WTC11 (cell line): ENCODE measurements around the gene HHEX. TPM values are rescaled to one million over a fixed set of nuclear protein-coding genes. Genes with fewer than 3 reads are reported as not detected.

Experiments
- ATAC-seq: fragments of 200-7000 bp; cut with Tn5 transposase; 2 replicates; pipeline ENCODE4 v1.10.0; 2021; ENCODE audit warnings: mild to moderate bottlenecking, moderate library complexity
- CTCF ChIA-PET: fragments of 300-600 bp; sonication (Branson Sonifier 250); formaldehyde crosslinking; loops from one replicate; lab custom pipeline; 2021; ENCODE audit warnings: antibody characterized with exemption; lab: Charles Lee
- POLR2A ChIA-PET: fragments of 350-600 bp; sonication (Branson Sonifier 250); formaldehyde crosslinking; loops from one replicate; lab custom pipeline; 2021; ENCODE audit warnings: antibody characterized with exemption; lab: Charles Lee
- DNase-seq: peaks from one replicate; pipeline ENCODE4 v3.0.0; 2021; ENCODE audit warnings: low spot score
- H3K27ac Mint-ChIP-seq: 2 replicates; pipeline ENCODE4 v1.8.0; 2021; ENCODE audit warnings: mixed read lengths
- H3K27me3 Mint-ChIP-seq: 2 replicates; pipeline ENCODE4 v1.8.0; 2021; ENCODE audit warnings: low read depth, mild to moderate bottlenecking, moderate library complexity, mixed read lengths
- H3K36me3 Mint-ChIP-seq: 2 replicates; pipeline ENCODE4 v1.8.0; 2021; ENCODE audit warnings: mixed read lengths
- H3K4me1 Mint-ChIP-seq: 2 replicates; pipeline ENCODE4 v1.8.0; 2022; ENCODE audit warnings: mixed read lengths
- H3K4me3 Mint-ChIP-seq: 2 replicates; pipeline ENCODE4 v1.8.0; 2021; ENCODE audit warnings: mild to moderate bottlenecking, moderate library complexity, mixed read lengths
- H3K9me3 Mint-ChIP-seq: 2 replicates; pipeline ENCODE4 v1.8.0; 2021; ENCODE audit warnings: mixed read lengths
- AR ChIP-seq: fragments of 250-450 bp; sonication (Bioruptor Pico); IDR thresholded peaks from 2 replicates; pipeline ENCODE4 v1.9.0; 2021; ENCODE audit warnings: mild to moderate bottlenecking
- ARID4B ChIP-seq: sonication (generic); formaldehyde crosslinking; IDR thresholded peaks from 2 replicates; pipeline ENCODE4 v1.8.0; 2023; ENCODE audit warnings: missing genetic modification reagents, mild to moderate bottlenecking, borderline replicate concordance
- EMX1 ChIP-seq: fragments of 250-450 bp; sonication (Bioruptor Pico); IDR thresholded peaks from 2 replicates; pipeline ENCODE4 v1.8.0; 2021; ENCODE audit warnings: mild to moderate bottlenecking
- FOXJ3 ChIP-seq: sonication (generic); formaldehyde crosslinking; IDR thresholded peaks from 2 replicates; pipeline ENCODE4 v1.9.0; 2021; ENCODE audit warnings: missing genetic modification reagents, mild to moderate bottlenecking, borderline replicate concordance
- FOXP1 ChIP-seq: sonication (generic); formaldehyde crosslinking; IDR thresholded peaks from 2 replicates; pipeline ENCODE4 v1.8.0; 2022; ENCODE audit warnings: missing genetic modification reagents, mild to moderate bottlenecking, moderate library complexity, borderline replicate concordance
- GABPB1 ChIP-seq: sonication (generic); formaldehyde crosslinking; IDR thresholded peaks from 2 replicates; pipeline ENCODE4 v1.8.1; 2023; ENCODE audit warnings: mild to moderate bottlenecking, missing genetic modification reagents
- GTF2I ChIP-seq: fragments of 250-450 bp; sonication (Bioruptor Pico); conservative IDR thresholded peaks from 2 replicates; pipeline ENCODE4 v1.4.0; 2021; ENCODE audit warnings: mild to moderate bottlenecking
- MYBL2 ChIP-seq: sonication (generic); formaldehyde crosslinking; IDR thresholded peaks from 2 replicates; pipeline ENCODE4 v1.8.1; 2023; ENCODE audit warnings: mild to moderate bottlenecking, moderate library complexity, missing genetic modification reagents
- NFYB ChIP-seq: sonication (generic); formaldehyde crosslinking; conservative IDR thresholded peaks from 2 replicates; pipeline ENCODE4 v1.8.0; 2022; ENCODE audit warnings: low read depth, missing genetic modification reagents
- NR2C2 ChIP-seq: sonication (generic); formaldehyde crosslinking; IDR thresholded peaks from 2 replicates; pipeline ENCODE4 v1.8.0; 2022; ENCODE audit warnings: mild to moderate bottlenecking, missing genetic modification reagents
- OVOL2 ChIP-seq: fragments of 250-450 bp; sonication (Bioruptor Pico); IDR thresholded peaks from 2 replicates; pipeline ENCODE4 v1.9.0; 2021; ENCODE audit warnings: mild to moderate bottlenecking, borderline replicate concordance
- RELA ChIP-seq: sonication (generic); formaldehyde crosslinking; IDR thresholded peaks from 2 replicates; pipeline ENCODE4 v1.8.1; 2022; ENCODE audit warnings: missing genetic modification reagents, mild to moderate bottlenecking, borderline replicate concordance
- USF2 ChIP-seq: sonication (generic); formaldehyde crosslinking; IDR thresholded peaks from 2 replicates; pipeline ENCODE4 v1.8.1; 2023; ENCODE audit warnings: mild to moderate bottlenecking, missing genetic modification reagents, moderate library complexity
- ZNF263 ChIP-seq: sonication (generic); formaldehyde crosslinking; IDR thresholded peaks from 2 replicates; pipeline ENCODE4 v1.8.1; 2022; ENCODE audit warnings: low read depth, mild to moderate bottlenecking, moderate library complexity, missing genetic modification reagents
- ZNF317 ChIP-seq: sonication (generic); formaldehyde crosslinking; IDR thresholded peaks from 2 replicates; pipeline ENCODE4 v1.8.1; 2023; ENCODE audit warnings: low read depth, mild to moderate bottlenecking, moderate library complexity, missing genetic modification reagents, borderline replicate concordance
- ZNF671 ChIP-seq: fragments of 250-450 bp; sonication (Bioruptor Pico); IDR thresholded peaks from 2 replicates; pipeline ENCODE4 v1.8.0; 2021; ENCODE audit warnings: mild to moderate bottlenecking
- total RNA-seq: library from RNA; stranded (reverse); gene quantifications from 3 replicates; pipeline ENCODE4 v1.2.3, GENCODE V29; 2021
- TF ChIP-seq, protein P1 (sequence below): sonication (generic); formaldehyde crosslinking; IDR thresholded peaks from 2 replicates; pipeline ENCODE4 v1.8.1; 2022; ENCODE audit warnings: low read depth, mild to moderate bottlenecking, moderate library complexity, missing genetic modification reagents, borderline replicate concordance
- TF ChIP-seq, protein P2 (sequence below): sonication (generic); formaldehyde crosslinking; IDR thresholded peaks from 2 replicates; pipeline ENCODE4 v1.8.1; 2023; ENCODE audit warnings: mild to moderate bottlenecking, moderate library complexity, missing genetic modification reagents

HHEX gene
- total RNA-seq, 1 experiment from 2014 or later: 4.5 TPM

- no peaks in the 10 kb centered on the region for H3K27me3 Mint-ChIP-seq
- no peak overlapping the region for H3K27ac Mint-ChIP-seq
- no peaks in the 10 kb centered on the region for H3K36me3 Mint-ChIP-seq
- POLR2A ChIA-PET: no interaction called here
- TF ChIP-seq, protein P1, sequence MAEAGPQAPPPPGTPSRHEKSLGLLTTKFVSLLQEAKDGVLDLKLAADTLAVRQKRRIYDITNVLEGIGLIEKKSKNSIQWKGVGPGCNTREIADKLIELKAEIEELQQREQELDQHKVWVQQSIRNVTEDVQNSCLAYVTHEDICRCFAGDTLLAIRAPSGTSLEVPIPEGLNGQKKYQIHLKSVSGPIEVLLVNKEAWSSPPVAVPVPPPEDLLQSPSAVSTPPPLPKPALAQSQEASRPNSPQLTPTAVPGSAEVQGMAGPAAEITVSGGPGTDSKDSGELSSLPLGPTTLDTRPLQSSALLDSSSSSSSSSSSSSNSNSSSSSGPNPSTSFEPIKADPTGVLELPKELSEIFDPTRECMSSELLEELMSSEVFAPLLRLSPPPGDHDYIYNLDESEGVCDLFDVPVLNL (CRISPR knock-in tag): no peak
- no peak for TF ChIP-seq ZNF263 (CRISPR knock-in tag)
- no peak for TF ChIP-seq ZNF671
- TF ChIP-seq EMX1 (CRISPR knock-in tag): no peak
- no peak for TF ChIP-seq GABPB1 (CRISPR knock-in tag)
- H3K4me1 Mint-ChIP-seq: no peaks in the 10 kb centered on the region
- DNase-seq (no peak), ATAC-seq (no peak)
- no peak overlapping the region for H3K4me3 Mint-ChIP-seq
- no peaks in the 10 kb centered on the region for H3K9me3 Mint-ChIP-seq
- CTCF ChIA-PET: interaction anchor here (2.2 kb wide), 1 partner anchor 118 kb away, joined by 8 read pairs; no protein-coding TSS in a partner anchor
These were observed 30.5 kb downstream of the HHEX start for GRCh38 chr10:92719991-92720830.

- Mint-ChIP-seq H3K27ac (no peak overlapping the region), H3K27me3 (no peaks in the 10 kb centered on the region), H3K4me1 (no peaks in the 10 kb centered on the region), H3K4me3 (no peak overlapping the region), H3K9me3 (no peaks in the 10 kb centered on the region), H3K36me3 (no peaks in the 10 kb centered on the region)
- POLR2A ChIA-PET: no interaction called here
- ATAC-seq (no peak), DNase-seq (no peak)
- CTCF ChIA-PET: interaction anchor here (1.3 to 2.2 kb wide), 2 partner anchors 8 to 118 kb away, joined by 3 to 8 read pairs; no protein-coding TSS in a partner anchor
- no peak for TF ChIP-seq GTF2I (CRISPR knock-in tag)
- no peak for TF ChIP-seq OVOL2 (CRISPR knock-in tag)
- TF ChIP-seq, protein P2, sequence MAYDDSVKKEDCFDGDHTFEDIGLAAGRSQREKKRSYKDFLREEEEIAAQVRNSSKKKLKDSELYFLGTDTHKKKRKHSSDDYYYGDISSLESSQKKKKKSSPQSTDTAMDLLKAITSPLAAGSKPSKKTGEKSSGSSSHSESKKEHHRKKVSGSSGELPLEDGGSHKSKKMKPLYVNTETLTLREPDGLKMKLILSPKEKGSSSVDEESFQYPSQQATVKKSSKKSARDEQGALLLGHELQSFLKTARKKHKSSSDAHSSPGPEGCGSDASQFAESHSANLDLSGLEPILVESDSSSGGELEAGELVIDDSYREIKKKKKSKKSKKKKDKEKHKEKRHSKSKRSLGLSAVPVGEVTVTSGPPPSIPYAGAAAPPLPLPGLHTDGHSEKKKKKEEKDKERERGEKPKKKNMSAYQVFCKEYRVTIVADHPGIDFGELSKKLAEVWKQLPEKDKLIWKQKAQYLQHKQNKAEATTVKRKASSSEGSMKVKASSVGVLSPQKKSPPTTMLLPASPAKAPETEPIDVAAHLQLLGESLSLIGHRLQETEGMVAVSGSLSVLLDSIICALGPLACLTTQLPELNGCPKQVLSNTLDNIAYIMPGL (CRISPR knock-in tag): no peak
- TF ChIP-seq RELA (CRISPR knock-in tag): no peak
- TF ChIP-seq ZNF671: no peak
- no peak for TF ChIP-seq USF2 (CRISPR knock-in tag)
- no peak for TF ChIP-seq ARID4B (CRISPR knock-in tag)
- no peak for TF ChIP-seq NR2C2 (CRISPR knock-in tag)
These were observed 31.0 kb downstream of the HHEX start for GRCh38 chr10:92720831-92721165.

DNA sequence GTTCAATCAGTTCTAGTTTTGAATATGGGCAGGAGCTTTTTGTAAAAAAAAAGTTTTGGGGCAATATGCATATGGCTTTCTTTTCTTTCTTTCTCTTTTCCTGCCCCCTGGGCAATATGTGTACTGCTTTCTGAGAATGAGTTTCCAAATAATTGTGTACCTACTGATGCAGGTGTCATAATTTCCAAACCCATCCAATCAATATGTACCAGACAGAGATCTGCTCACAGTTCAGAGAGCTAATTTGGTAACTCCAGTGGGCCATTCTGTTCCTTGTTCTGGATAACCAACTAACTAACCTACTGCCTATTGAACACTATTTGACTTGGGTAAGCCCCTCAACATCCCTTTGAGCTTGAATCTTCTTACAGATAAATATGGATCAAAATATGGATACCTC lies 32.6 kb downstream of the HHEX start:
- no peaks in the 10 kb centered on the region for H3K36me3 Mint-ChIP-seq
- H3K4me1 Mint-ChIP-seq: peaks cover 9% of the 10 kb centered on the region
- ATAC-seq (no peak), DNase-seq (no peak)
- no peaks in the 10 kb centered on the region for H3K27me3 Mint-ChIP-seq
- H3K9me3 Mint-ChIP-seq: no peaks in the 10 kb centered on the region
- no peak overlapping the region for H3K4me3 Mint-ChIP-seq
- ChIA-PET CTCF (interaction anchor here (0.6 kb wide), 1 partner anchor 151 kb away, joined by 3 read pairs; no protein-coding TSS in a partner anchor), POLR2A (no interaction called here)
- no peak overlapping the region for H3K27ac Mint-ChIP-seq
- TF ChIP-seq NFYB (CRISPR knock-in tag) (no peak), FOXP1 (no peak), FOXJ3 (no peak), AR (CRISPR knock-in tag) (no peak), ZNF317 (CRISPR knock-in tag) (no peak), MYBL2 (CRISPR knock-in tag) (no peak)
